SK-N-SH treated with all-trans-retinoic acid at 6 μM for 48 hours (cell line): ENCODE data around the gene ULK4.
A peak's percentile ranks its signal among the peaks of the same experiment; 100 is the strongest.

Source experiments
- ATAC-seq: fragments of 200-7000 bp; cut with Tn5 transposase; 3 replicates; pipeline ENCODE4 v1.9.1; 2020; ENCODE audit warnings: mild to moderate bottlenecking, moderate library complexity
- ARNTL ChIP-seq: fragments of 450-650 bp; formaldehyde crosslinking; IDR thresholded peaks from 2 replicates; pipeline ENCODE4 v1.5.0; 2020; ENCODE audit warnings: low read depth, mild to moderate bottlenecking, moderate library complexity, borderline replicate concordance
- BACH2 ChIP-seq: fragments of 250-450 bp; sonication (Bioruptor Pico); IDR thresholded peaks from 2 replicates; pipeline ENCODE4 v1.9.0; 2021; ENCODE audit warnings: mild to moderate bottlenecking, borderline replicate concordance
- CSDC2 ChIP-seq: fragments of 250-450 bp; sonication (Bioruptor Pico); IDR thresholded peaks from 2 replicates; pipeline ENCODE4 v1.5.0; 2020; ENCODE audit warnings: mild to moderate bottlenecking, moderate library complexity
- ESRRG ChIP-seq: fragments of 250-450 bp; sonication (Bioruptor Pico); IDR thresholded peaks from 2 replicates; pipeline ENCODE4 v1.6.1; 2021; ENCODE audit warnings: mild to moderate bottlenecking
- ISL1 ChIP-seq: fragments of 250-450 bp; sonication (Bioruptor Pico); IDR thresholded peaks from 2 replicates; pipeline ENCODE4 v2.1.2; 2022; ENCODE audit warnings: mild to moderate bottlenecking, moderate library complexity
- OSR1 ChIP-seq: fragments of 250-450 bp; sonication (Bioruptor Pico); IDR thresholded peaks from 2 replicates; pipeline ENCODE4 v1.8.0; 2022; ENCODE audit warnings: moderate library complexity, mild to moderate bottlenecking, inconsistent platforms
- POU6F1 ChIP-seq: fragments of 250-450 bp; sonication (Bioruptor Pico); IDR thresholded peaks from 2 replicates; pipeline ENCODE4 v1.8.0; 2021; ENCODE audit warnings: low read depth, mild to moderate bottlenecking, moderate library complexity, borderline replicate concordance
- PPARA ChIP-seq: fragments of 250-450 bp; sonication (Bioruptor Pico); IDR thresholded peaks from 2 replicates; pipeline ENCODE4 v1.5.0; 2020; ENCODE audit warnings: mild to moderate bottlenecking, borderline replicate concordance
- RARB ChIP-seq: fragments of 250-450 bp; sonication (Bioruptor Pico); IDR thresholded peaks from 2 replicates; pipeline ENCODE4 v1.8.0; 2021; ENCODE audit warnings: mild to moderate bottlenecking, moderate library complexity
- TCF4 ChIP-seq: fragments of 250-450 bp; sonication (Bioruptor Pico); IDR thresholded peaks from 2 replicates; pipeline ENCODE4 v1.8.0; 2021; ENCODE audit warnings: mild to moderate bottlenecking, moderate library complexity, borderline replicate concordance
- TOX ChIP-seq: fragments of 250-450 bp; sonication (Bioruptor Pico); IDR thresholded peaks from 2 replicates; pipeline ENCODE4 v1.8.0; 2021; ENCODE audit warnings: mild to moderate bottlenecking, moderate library complexity, borderline replicate concordance
- ZC3H10 ChIP-seq: fragments of 250-450 bp; sonication (Bioruptor Pico); IDR thresholded peaks from 2 replicates; pipeline ENCODE4 v1.5.1; 2021; ENCODE audit warnings: mild to moderate bottlenecking, moderate library complexity
- ZFP3 ChIP-seq: fragments of 250-450 bp; sonication (Bioruptor Pico); IDR thresholded peaks from 2 replicates; pipeline ENCODE4 v1.5.0; 2020; ENCODE audit warnings: mild to moderate bottlenecking, moderate library complexity
- ZFP30 ChIP-seq: fragments of 450-650 bp; formaldehyde crosslinking; IDR thresholded peaks from 2 replicates; pipeline ENCODE4 v1.5.0; 2022; ENCODE audit warnings: mild to moderate bottlenecking, moderate library complexity
- ZNF70 ChIP-seq: fragments of 450-650 bp; formaldehyde crosslinking; IDR thresholded peaks from 2 replicates; pipeline ENCODE4 v1.5.0; 2020; ENCODE audit warnings: mild to moderate bottlenecking, moderate library complexity
- TF ChIP-seq, protein P1 (sequence below): fragments of 250-450 bp; sonication (Bioruptor Pico); IDR thresholded peaks from 2 replicates; pipeline ENCODE4 v1.8.0; 2020; ENCODE audit warnings: mild to moderate bottlenecking, moderate library complexity, borderline replicate concordance
- TF ChIP-seq, protein P2 (sequence below): fragments of 250-450 bp; sonication (Bioruptor Pico); IDR thresholded peaks from 2 replicates; pipeline ENCODE4 v1.5.0; 2020; ENCODE audit warnings: mild to moderate bottlenecking, moderate library complexity
- TF ChIP-seq, protein P3 (sequence below): fragments of 250-450 bp; sonication (Bioruptor Pico); IDR thresholded peaks from 2 replicates; pipeline ENCODE4 v1.5.1; 2021; ENCODE audit warnings: mild to moderate bottlenecking, moderate library complexity

ULK4 gene

DNA sequence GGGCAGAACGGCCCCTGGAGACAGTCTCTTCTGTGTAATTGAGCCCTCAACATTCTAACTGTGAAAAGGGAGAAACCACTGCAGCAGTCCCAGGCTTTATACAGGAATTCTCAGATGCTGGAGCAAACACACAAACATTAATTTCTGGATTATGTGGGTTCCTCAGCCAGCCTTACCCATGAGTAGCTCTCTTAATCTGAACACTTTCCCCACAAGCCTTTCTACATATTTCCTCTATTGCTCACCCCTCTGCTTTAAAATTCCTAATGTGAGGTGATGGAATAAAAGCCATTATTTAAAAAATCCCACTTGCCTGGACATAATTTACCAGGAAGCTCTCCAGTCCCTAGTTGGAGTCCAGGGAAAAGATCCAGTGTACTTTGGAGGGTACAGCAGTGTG is 623.6 kb downstream of the ULK4 start (continued):
- no peak for TF ChIP-seq POU6F1
- TF ChIP-seq PPARA (CRISPR knock-in tag): no peak
- TF ChIP-seq ZNF70 (CRISPR knock-in tag): no peak
- TF ChIP-seq, all 23 proteins: peak for 0

- no peak for ATAC-seq
- TF ChIP-seq ESRRG (CRISPR knock-in tag): no peak
- no peak for TF ChIP-seq ZNF70 (CRISPR knock-in tag)
- TF ChIP-seq ZC3H10: no peak
- no peak for TF ChIP-seq TOX (CRISPR knock-in tag)
- TF ChIP-seq, protein P1, sequence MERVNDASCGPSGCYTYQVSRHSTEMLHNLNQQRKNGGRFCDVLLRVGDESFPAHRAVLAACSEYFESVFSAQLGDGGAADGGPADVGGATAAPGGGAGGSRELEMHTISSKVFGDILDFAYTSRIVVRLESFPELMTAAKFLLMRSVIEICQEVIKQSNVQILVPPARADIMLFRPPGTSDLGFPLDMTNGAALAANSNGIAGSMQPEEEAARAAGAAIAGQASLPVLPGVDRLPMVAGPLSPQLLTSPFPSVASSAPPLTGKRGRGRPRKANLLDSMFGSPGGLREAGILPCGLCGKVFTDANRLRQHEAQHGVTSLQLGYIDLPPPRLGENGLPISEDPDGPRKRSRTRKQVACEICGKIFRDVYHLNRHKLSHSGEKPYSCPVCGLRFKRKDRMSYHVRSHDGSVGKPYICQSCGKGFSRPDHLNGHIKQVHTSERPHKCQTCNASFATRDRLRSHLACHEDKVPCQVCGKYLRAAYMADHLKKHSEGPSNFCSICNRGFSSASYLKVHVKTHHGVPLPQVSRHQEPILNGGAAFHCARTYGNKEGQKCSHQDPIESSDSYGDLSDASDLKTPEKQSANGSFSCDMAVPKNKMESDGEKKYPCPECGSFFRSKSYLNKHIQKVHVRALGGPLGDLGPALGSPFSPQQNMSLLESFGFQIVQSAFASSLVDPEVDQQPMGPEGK (CRISPR knock-in tag): no peak
- TF ChIP-seq ZFP30 (CRISPR knock-in tag): no peak
- TF ChIP-seq BACH2: no peak
- no peak for TF ChIP-seq CSDC2 (CRISPR knock-in tag)
- no peak for TF ChIP-seq RARB (CRISPR knock-in tag)
- no peak for TF ChIP-seq ISL1 (CRISPR knock-in tag)
- no peak for TF ChIP-seq POU6F1
- no peak for TF ChIP-seq ARNTL (CRISPR knock-in tag)
- no peak for TF ChIP-seq ZFP3
- TF ChIP-seq OSR1 (CRISPR knock-in tag): no peak
Measured at GRCh38 chr3:41334426-41334825, 627.5 kb downstream of the ULK4 start.

- no peak for ATAC-seq
- TF ChIP-seq RARB (CRISPR knock-in tag) (no peak), ARNTL (CRISPR knock-in tag) (no peak), ZFP30 (CRISPR knock-in tag) (no peak), TCF4 (CRISPR knock-in tag) (no peak), BACH2 (no peak), CSDC2 (CRISPR knock-in tag) (no peak), OSR1 (CRISPR knock-in tag) (no peak), ZNF70 (CRISPR knock-in tag) (no peak)
Measured at GRCh38 chr3:41331041-41331440, 630.9 kb downstream of the ULK4 start.

DNA sequence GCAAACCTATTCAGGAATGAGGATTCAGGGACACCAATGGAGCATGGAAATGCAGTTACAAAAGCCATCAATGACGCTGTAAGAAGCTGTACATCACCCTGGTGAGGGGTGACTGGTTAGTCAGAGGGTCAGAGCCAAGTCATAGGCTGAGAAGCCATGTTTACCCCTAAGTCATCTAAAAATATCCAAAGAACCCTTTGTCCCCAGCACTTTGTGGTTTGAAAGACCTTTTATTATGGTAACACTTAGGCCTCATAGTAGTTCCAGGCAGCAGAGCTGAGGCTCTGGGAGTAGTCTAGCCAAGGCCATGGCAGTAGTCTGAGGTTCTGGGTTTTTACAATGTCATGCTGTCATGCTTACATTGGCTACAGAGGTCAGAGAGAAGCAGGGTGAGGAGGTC is 631.4 kb downstream of the ULK4 start:
- no peak; the same call in 2 of the 3 replicates for ATAC-seq
- TF ChIP-seq PPARA (CRISPR knock-in tag) (no peak), BACH2 (no peak), ISL1 (CRISPR knock-in tag) (no peak), ZFP3 (no peak), RARB (CRISPR knock-in tag) (no peak)

DNA sequence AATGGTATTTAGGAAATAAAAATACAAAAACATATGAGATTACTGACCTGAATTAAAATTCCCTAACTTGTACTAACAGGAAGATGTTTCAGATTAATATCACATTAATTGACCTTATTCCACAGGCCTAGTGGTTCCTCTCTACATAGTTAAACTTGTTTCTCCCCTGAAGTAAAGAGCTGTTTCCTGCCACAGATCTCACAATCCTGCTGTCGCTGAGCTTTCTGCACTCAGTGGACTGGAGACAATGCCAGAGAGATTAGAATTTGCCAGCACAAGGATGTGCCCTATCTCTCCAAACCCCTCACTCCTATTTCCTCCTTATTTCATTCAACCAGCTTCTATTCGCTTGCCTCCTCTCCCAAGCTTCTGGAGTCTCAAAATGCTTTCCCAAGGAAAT is 632.0 kb downstream of the ULK4 start:
- ATAC-seq: peak; percentile 85
- TF ChIP-seq, protein P2, sequence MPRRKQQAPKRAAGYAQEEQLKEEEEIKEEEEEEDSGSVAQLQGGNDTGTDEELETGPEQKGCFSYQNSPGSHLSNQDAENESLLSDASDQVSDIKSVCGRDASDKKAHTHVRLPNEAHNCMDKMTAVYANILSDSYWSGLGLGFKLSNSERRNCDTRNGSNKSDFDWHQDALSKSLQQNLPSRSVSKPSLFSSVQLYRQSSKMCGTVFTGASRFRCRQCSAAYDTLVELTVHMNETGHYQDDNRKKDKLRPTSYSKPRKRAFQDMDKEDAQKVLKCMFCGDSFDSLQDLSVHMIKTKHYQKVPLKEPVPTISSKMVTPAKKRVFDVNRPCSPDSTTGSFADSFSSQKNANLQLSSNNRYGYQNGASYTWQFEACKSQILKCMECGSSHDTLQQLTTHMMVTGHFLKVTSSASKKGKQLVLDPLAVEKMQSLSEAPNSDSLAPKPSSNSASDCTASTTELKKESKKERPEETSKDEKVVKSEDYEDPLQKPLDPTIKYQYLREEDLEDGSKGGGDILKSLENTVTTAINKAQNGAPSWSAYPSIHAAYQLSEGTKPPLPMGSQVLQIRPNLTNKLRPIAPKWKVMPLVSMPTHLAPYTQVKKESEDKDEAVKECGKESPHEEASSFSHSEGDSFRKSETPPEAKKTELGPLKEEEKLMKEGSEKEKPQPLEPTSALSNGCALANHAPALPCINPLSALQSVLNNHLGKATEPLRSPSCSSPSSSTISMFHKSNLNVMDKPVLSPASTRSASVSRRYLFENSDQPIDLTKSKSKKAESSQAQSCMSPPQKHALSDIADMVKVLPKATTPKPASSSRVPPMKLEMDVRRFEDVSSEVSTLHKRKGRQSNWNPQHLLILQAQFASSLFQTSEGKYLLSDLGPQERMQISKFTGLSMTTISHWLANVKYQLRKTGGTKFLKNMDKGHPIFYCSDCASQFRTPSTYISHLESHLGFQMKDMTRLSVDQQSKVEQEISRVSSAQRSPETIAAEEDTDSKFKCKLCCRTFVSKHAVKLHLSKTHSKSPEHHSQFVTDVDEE (CRISPR knock-in tag): 0 out of 2 replicates have a peak, but pooled peaks have one; percentile 17
- TF ChIP-seq ZNF70 (CRISPR knock-in tag) (no peak), TOX (CRISPR knock-in tag) (no peak), ARNTL (CRISPR knock-in tag) (no peak), BACH2 (no peak), ISL1 (CRISPR knock-in tag) (peak; percentile 73)
- TF ChIP-seq, protein P3, sequence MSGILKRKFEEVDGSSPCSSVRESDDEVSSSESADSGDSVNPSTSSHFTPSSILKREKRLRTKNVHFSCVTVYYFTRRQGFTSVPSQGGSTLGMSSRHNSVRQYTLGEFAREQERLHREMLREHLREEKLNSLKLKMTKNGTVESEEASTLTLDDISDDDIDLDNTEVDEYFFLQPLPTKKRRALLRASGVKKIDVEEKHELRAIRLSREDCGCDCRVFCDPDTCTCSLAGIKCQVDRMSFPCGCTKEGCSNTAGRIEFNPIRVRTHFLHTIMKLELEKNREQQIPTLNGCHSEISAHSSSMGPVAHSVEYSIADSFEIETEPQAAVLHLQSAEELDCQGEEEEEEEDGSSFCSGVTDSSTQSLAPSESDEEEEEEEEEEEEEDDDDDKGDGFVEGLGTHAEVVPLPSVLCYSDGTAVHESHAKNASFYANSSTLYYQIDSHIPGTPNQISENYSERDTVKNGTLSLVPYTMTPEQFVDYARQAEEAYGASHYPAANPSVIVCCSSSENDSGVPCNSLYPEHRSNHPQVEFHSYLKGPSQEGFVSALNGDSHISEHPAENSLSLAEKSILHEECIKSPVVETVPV (CRISPR knock-in tag): no peak
